HG03342 (cell line): ENCODE measurements around the gene LSS.
"Not testable (repeated sequence)": the region's sequence is repeated elsewhere in the genome, so short reads cannot be mapped to it uniquely, and the experiment has no call there.

ENCODE experiments used
- ATAC-seq: cut with Tn5 transposase; IDR thresholded peaks from one replicate; pipeline ENCODE4 v1.9.1; 2021; ENCODE audit warnings: mild to moderate bottlenecking, moderate library complexity; ENCODE audit not compliant: unreplicated experiment

Gene LSS

GRCh38 chr21:46188226-46189212 lies 40.1 kb downstream of the LSS start:
- no peak for ATAC-seq

GRCh38 chr21:46187814-46188213 lies 40.8 kb downstream of the LSS start:
- ATAC-seq, result no peak

GRCh38 chr21:46187261-46187660 lies 41.3 kb downstream of the LSS start:
- ATAC-seq, result no peak

- no peak for ATAC-seq
Observed at GRCh38 chr21:46185716-46186115, 42.9 kb downstream of the LSS start.

GRCh38 chr21:46184625-46185555 lies 43.7 kb downstream of the LSS start:
- no peak for ATAC-seq

GRCh38 chr21:46183910-46184624 lies 44.5 kb downstream of the LSS start, which contains the start of gene SPATC1L:
SPATC1L (minus strand) TSS chr21:46184459; CDS start chr21:46182816, 1,643 bp downstream.
- ATAC-seq, result no peak

GRCh38 chr21:46183337-46183909 lies 45.2 kb downstream of the LSS start:
- not testable (repeated sequence) for ATAC-seq

GRCh38 chr21:46182548-46183336 lies 45.8 kb downstream of the LSS start:
- ATAC-seq, result no peak

GRCh38 chr21:46181953-46182547 lies 46.5 kb downstream of the LSS start:
- ATAC-seq, result no peak

- no peak for ATAC-seq
Observed at GRCh38 chr21:46181436-46181835, 47.1 kb downstream of the LSS start.

- ATAC-seq, result no peak
Observed at GRCh38 chr21:46180778-46181391, 47.7 kb downstream of the LSS start.

- ATAC-seq, result no peak
Observed at GRCh38 chr21:46180079-46180722, 48.4 kb downstream of the LSS start.

GRCh38 chr21:46179708-46180078 lies 48.9 kb downstream of the LSS start:
- ATAC-seq, result no peak

- no peak for ATAC-seq
Observed at GRCh38 chr21:46178961-46179360, 49.6 kb downstream of the LSS start.

- not testable (repeated sequence) for ATAC-seq
Observed at GRCh38 chr21:46176443-46177129, 52.0 kb downstream of the LSS start.

GRCh38 chr21:46173573-46173972 lies 55.0 kb downstream of the LSS start:
- no peak for ATAC-seq

GRCh38 chr21:46172863-46173528 lies 55.6 kb downstream of the LSS start:
- no peak for ATAC-seq
